ENCODE measurements around the gene TEX29. TPM values are rescaled to one million over a fixed set of nuclear protein-coding genes. Genes with fewer than 3 reads are reported as not detected.

TEX29 gene
- total and polyA plus RNA-seq, 2 of the 4 experiments (the other 2 are of a cell fraction), result 0.46 TPM; not detected in 1

DNA sequence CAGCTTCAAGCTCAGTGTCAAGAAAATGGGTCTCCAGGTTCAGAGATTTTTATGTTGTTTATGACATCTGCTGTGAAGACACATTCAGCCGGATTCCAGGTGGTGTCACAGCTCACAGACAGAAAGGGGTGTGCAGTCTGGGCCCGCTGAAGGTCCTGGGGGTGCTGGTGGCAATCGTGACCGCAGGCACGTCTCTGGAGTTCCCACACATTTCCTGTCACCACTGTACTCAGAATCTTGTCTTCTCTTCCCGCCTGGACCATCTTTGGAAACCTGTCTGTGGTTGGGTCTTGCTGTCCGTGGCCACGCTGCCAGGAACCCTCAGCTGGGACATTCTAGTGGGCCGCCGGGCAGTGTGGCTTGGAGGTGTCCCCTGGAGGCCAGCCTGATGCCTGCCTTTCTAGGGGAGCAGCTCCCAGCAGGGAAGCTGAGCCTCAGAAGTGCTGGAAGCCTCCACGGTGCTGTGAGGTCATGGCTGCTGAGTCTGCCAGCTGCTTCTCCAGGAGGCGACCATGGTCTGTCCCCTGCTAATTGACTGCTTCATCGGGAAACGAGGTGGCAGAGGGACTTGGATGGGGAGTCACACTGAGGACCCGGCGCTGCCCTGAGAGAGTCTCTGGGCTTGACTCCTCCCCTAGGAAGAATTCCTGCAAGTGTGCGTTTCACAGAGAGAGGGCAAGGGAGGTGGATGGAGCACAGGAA, 3.7 kb downstream of the TEX29 start:
- no TSS peak for BruUV-seq (replicated peaks)
- Histone ChIP-seq H3K27me3 (ENCODE audit: control insufficient read depth, insufficient read depth, low read length) (peaks cover 3% of the 10 kb centered on the region; the same call in 1 of the 2 replicates), H3K79me1 (ENCODE audit: low read depth in 1 of 2, low read length in 2 of 2) (no peaks in the 10 kb centered on the region), H3K9me3 (ENCODE audit: control insufficient read depth, insufficient read depth, low read length) (no peaks in the 10 kb centered on the region), H2BK15ac (ENCODE audit: low read depth, low read length) (no peak overlapping the region), H3K56ac (ENCODE audit: extremely low read depth, insufficient read depth, low read length) (no peak overlapping the region), H2AK5ac (ENCODE audit: low read depth, low read length) (no peak overlapping the region), H3K4me2 (ENCODE audit: low read depth, low read length) (no peak overlapping the region), H3K9ac (ENCODE audit: low read depth, low read length) (no peak overlapping the region), H2BK120ac (ENCODE audit: low read depth, low read length) (no peak overlapping the region), H2AK9ac (replicated peaks; ENCODE audit: low read depth, low read length, poor library complexity) (no peak overlapping the region), H2BK5ac (ENCODE audit: low read depth, low read length, poor library complexity, severe bottlenecking) (no peak overlapping the region), H3K4me1 (ENCODE audit: control insufficient read depth, insufficient read depth, low read length) (no peaks in the 10 kb centered on the region), H3K27ac (ENCODE audit: insufficient read depth, low read length) (no peak overlapping the region), H4K5ac (ENCODE audit: low read depth, low read length) (no peak overlapping the region), H3K14ac (replicated peaks; ENCODE audit: low read depth, low read length) (no peak overlapping the region), H4K91ac (ENCODE audit: insufficient read depth, low read depth, low read length) (no peak overlapping the region), H4K20me1 (ENCODE audit: insufficient read depth, low read length) (no peaks in the 10 kb centered on the region), H3K36me3 (ENCODE audit: control insufficient read depth, insufficient read depth, low read length) (no peaks in the 10 kb centered on the region), H3K4ac (ENCODE audit: low read depth, low read length) (no peak overlapping the region), H3K18ac (ENCODE audit: low read depth, low read length) (no peak overlapping the region), H3K4me3 (ENCODE audit: insufficient read depth, low read depth, low read length) (no peak overlapping the region), H4K8ac (ENCODE audit: low read depth in 2 of 2, low read length in 2 of 2) (no peak overlapping the region), H3K9me1 (ENCODE audit: insufficient read depth, low read length) (peaks cover 2% of the 10 kb centered on the region; the same call in 1 of the 2 replicates), H2BK20ac (ENCODE audit: low read depth, low read length) (no peak overlapping the region), H3K23ac (ENCODE audit: low read depth, low read length) (no peak overlapping the region), H2AFZ (replicated peaks; ENCODE audit: low read length, poor library complexity) (peak overlapping the region; percentile 70)
- ChIA-PET POLR2A (ENCODE audit: unreplicated experiment) (no interaction called here), CTCF (interaction anchor here (0.6 kb wide), 1 partner anchor 462 kb away, joined by 3 read pairs; no protein-coding TSS in a partner anchor)
- intact Hi-C loops (cut with micrococcal nuclease) (no loop called here), dilution Hi-C loops (cut with HindIII; ENCODE audit: low sequenced_read_pairs, unreplicated experiment) (no loop called here), in situ Hi-C loops (cut with MboI; ENCODE audit: low sequenced_read_pairs) (no loop called here)
- TF ChIP-seq NFE2L2 (IDR thresholded peaks at IDR 0.05; ENCODE audit: low read depth, low read length) (no peak), BHLHE40 (IDR thresholded peaks at IDR 0.05; ENCODE audit: low read depth, low read length) (no peak), POLR2A (IDR thresholded peaks at IDR 0.05; ENCODE audit: low read depth, low read length) (no peak), RCOR1 (IDR thresholded peaks at IDR 0.05; ENCODE audit: insufficient replicate concordance, low read length) (no peak), CHD1 (IDR thresholded peaks at IDR 0.05; ENCODE audit: low read depth, low read length) (no peak), MXI1 (IDR thresholded peaks at IDR 0.05; ENCODE audit: borderline replicate concordance, low read depth, low read length) (no peak), MAZ (IDR thresholded peaks at IDR 0.05; ENCODE audit: borderline replicate concordance, low read depth, low read length) (no peak), MAFK (IDR thresholded peaks at IDR 0.05; ENCODE audit: low read depth, low read length) (no peak), RFX5 (IDR thresholded peaks at IDR 0.05; ENCODE audit: low read depth, low read length) (no peak), FOS (IDR thresholded peaks at IDR 0.05; ENCODE audit: low read depth, low read length) (no peak), ELK1 (IDR thresholded peaks at IDR 0.05; ENCODE audit: borderline replicate concordance, low read depth, low read length) (no peak)
- TF ChIP-seq, protein P1, sequence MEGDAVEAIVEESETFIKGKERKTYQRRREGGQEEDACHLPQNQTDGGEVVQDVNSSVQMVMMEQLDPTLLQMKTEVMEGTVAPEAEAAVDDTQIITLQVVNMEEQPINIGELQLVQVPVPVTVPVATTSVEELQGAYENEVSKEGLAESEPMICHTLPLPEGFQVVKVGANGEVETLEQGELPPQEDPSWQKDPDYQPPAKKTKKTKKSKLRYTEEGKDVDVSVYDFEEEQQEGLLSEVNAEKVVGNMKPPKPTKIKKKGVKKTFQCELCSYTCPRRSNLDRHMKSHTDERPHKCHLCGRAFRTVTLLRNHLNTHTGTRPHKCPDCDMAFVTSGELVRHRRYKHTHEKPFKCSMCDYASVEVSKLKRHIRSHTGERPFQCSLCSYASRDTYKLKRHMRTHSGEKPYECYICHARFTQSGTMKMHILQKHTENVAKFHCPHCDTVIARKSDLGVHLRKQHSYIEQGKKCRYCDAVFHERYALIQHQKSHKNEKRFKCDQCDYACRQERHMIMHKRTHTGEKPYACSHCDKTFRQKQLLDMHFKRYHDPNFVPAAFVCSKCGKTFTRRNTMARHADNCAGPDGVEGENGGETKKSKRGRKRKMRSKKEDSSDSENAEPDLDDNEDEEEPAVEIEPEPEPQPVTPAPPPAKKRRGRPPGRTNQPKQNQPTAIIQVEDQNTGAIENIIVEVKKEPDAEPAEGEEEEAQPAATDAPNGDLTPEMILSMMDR (conservative IDR thresholded peaks at IDR 0.05; ENCODE audit: low read depth, low read length), result no peak
- TF ChIP-seq, protein P2, sequence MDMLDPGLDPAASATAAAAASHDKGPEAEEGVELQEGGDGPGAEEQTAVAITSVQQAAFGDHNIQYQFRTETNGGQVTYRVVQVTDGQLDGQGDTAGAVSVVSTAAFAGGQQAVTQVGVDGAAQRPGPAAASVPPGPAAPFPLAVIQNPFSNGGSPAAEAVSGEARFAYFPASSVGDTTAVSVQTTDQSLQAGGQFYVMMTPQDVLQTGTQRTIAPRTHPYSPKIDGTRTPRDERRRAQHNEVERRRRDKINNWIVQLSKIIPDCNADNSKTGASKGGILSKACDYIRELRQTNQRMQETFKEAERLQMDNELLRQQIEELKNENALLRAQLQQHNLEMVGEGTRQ (IDR thresholded peaks at IDR 0.05; ENCODE audit: low read depth, low read length), result no peak
- DNase-seq (peak; percentile 5), ATAC-seq (ENCODE audit: low read depth) (peak; percentile 56)
- WGBS, 2 experiments (ENCODE audit: extremely low coverage in 2 of 2, insufficient read length in 1 of 2), result 68% methylated on average over 14 of the region's 17 CpGs; no CpG with 5 or more reads in 1 of the 2 experiments

All from IMR-90 (cell line).